ENCODE measurements around the gene KRT36.
A peak's percentile ranks its signal among the peaks of the same experiment; 100 is the strongest.

KRT36 gene

DNA sequence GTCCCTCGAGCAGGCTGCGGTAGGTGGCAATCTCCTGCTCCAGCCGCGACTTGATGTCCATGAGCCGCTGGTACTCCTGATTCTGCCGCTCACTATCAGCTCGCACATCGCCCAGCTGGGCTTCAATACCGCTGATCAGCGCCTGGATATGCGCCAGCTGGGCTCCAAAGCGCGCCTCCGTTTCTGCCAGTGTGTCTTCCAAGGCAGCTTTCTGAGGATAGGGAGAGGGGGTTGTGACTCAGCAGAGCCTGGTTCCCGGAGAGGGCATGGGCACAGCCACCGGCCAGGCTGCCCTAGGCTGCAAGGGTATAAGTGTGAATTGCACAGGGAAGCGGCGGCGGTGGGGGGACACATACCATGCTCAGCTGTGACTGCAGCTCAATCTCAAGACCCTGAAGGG lies 34.1 kb upstream of the KRT36 start:
- Histone ChIP-seq H2BK12ac (ENCODE audit: low read length) (no peak overlapping the region), H3K36me3 (ENCODE audit: control insufficient read depth in 1 of 2, insufficient read depth in 2 of 2, low read length in 2 of 2) (peaks cover 24 to 29% of the 10 kb centered on the region in 2 experiments), H3K4me1 (ENCODE audit: control insufficient read depth in 1 of 2, insufficient read depth in 2 of 2, low read length in 2 of 2) (peaks cover 16 to 25% of the 10 kb centered on the region in 2 experiments), H3K4me2 (ENCODE audit: low read length) (no peak overlapping the region), H3K14ac (ENCODE audit: low read length) (no peak overlapping the region), H3K4me3 (ENCODE audit: low read depth, low read length) (no peak overlapping the region), H3K9ac (ENCODE audit: low read length) (no peak overlapping the region), H3K23ac (ENCODE audit: low read length) (no peak overlapping the region), H2BK120ac (ENCODE audit: insufficient read depth, low read length, poor library complexity) (no peak overlapping the region), H3K4ac (ENCODE audit: low read depth, low read length) (no peak overlapping the region), H3K27ac (ENCODE audit: low read depth, low read length) (no peak overlapping the region), H3K9me3 (ENCODE audit: insufficient read depth, low read depth, low read length) (peaks cover 2% of the 10 kb centered on the region), H4K12ac (ENCODE audit: low read depth, low read length) (no peak overlapping the region), H3K18ac (ENCODE audit: low read length) (no peak overlapping the region), H3K79me1 (ENCODE audit: low read length) (peaks cover 17% of the 10 kb centered on the region), H3K27me3 (ENCODE audit: insufficient read depth, low read length) (no peaks in the 10 kb centered on the region), H2AK5ac (ENCODE audit: low read length) (no peak overlapping the region), H4K8ac (ENCODE audit: low read depth, low read length) (no peak overlapping the region), H2BK5ac (ENCODE audit: low read depth, low read length, poor library complexity) (no peak overlapping the region), H2AFZ (ENCODE audit: insufficient read depth, low read length, poor library complexity) (no peak overlapping the region), H3K79me2 (ENCODE audit: control insufficient read depth, insufficient read depth, low read length, poor library complexity) (peaks cover 15% of the 10 kb centered on the region), H4K91ac (ENCODE audit: low read depth, low read length) (no peak overlapping the region)
- no CpG with 5 or more reads among the region's 19 CpGs for WGBS (ENCODE audit: extremely low coverage, insufficient coverage, insufficient read length)
- peak; percentile 67 to 73 for DNase-seq

DNA sequence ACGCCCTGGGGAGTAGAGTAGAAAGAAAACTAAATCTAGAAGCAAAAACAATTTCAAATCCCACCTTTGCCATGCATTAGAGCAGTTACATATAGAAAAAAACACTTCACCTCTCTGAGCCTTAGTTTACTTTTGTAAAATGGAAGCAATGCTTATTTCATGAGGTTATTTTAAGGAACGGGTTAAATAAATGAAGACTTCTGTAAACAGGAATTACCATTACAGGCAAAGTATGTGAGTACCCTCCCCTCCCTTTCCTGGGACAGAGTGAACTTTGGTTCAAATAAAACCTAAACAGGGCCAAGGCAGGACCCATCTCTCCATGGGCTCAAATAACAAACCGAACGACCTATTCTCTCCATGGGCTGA lies 33.5 kb upstream of the KRT36 start:
- no peak overlapping the region for H3K9ac ChIP-seq (ENCODE audit: low read length)

DNA sequence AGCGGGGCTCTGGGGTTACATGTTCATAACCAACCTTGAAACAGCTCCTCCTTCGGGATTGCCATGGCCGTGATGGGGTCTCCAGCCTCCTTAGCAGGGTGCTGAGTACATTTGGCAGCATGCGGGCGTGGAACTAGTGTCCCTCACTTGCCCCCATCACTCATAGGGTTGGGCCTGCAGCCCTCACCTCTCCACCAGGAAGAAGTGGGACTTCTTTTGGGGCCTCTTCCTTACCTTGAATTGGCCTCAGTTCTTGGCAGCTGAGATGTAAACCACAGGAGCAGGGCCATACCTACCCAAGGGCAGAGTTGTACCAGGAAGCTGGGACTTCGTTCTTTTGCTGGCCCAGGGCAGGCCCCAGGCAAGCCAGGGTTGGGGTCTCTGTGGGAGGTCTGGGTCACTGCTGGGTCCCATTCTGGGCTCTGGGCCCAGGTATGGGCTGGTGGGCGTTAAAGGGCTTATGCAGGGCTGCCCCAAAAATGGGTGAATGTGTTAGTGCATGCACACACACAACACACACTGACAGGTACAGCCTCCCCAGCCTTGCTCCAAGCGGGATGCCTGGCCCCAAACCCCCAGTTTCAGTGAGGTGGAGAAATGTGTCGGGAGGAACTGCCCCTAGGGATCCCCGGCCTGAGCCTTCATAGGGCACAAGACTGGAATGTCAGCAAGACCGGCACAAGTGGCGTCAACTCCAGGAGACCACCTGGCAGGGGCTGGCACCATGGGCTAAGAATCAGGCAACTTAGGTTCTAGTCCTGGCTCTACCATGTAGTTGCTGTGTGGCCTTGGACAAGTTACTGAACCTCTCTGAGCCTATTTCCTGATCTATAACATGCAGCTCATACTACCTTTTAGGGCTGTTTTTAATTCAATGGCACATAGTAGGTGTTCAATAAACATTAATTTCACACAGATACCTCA lies 32.9 kb upstream of the KRT36 start:
- peak overlapping the region; percentile 78 for H3K27ac ChIP-seq (ENCODE audit: low read depth, low read length)
- no peak overlapping the region for H3K4me3 ChIP-seq (ENCODE audit: low read depth, low read length)
- no peak overlapping the region for H4K91ac ChIP-seq (ENCODE audit: low read depth, low read length)
- H3K79me1 ChIP-seq (ENCODE audit: low read length), result peaks cover 8% of the 10 kb centered on the region
- peak overlapping the region; percentile 25 for H2BK12ac ChIP-seq (ENCODE audit: low read length)
- peaks cover 9% of the 10 kb centered on the region for H3K79me2 ChIP-seq (ENCODE audit: control insufficient read depth, insufficient read depth, low read length, poor library complexity)
- peak overlapping the region; percentile 4 for H2BK5ac ChIP-seq (ENCODE audit: low read depth, low read length, poor library complexity)
- no CpG with 5 or more reads among the region's 12 CpGs for WGBS (ENCODE audit: extremely low coverage, insufficient coverage, insufficient read length)
- peaks cover 16 to 22% of the 10 kb centered on the region in 2 experiments for H3K4me1 ChIP-seq (ENCODE audit: control insufficient read depth in 1 of 2, insufficient read depth in 2 of 2, low read length in 2 of 2)
- no peak overlapping the region for H2AFZ ChIP-seq (ENCODE audit: insufficient read depth, low read length, poor library complexity)
- DNase-seq, result peak; percentile 78 to 79
- H3K4ac ChIP-seq (ENCODE audit: low read depth, low read length), result no peak overlapping the region
- no peak overlapping the region for H3K14ac ChIP-seq (ENCODE audit: low read length)
- peaks cover 2% of the 10 kb centered on the region for H3K9me3 ChIP-seq (ENCODE audit: insufficient read depth, low read depth, low read length)
- H4K8ac ChIP-seq (ENCODE audit: low read depth, low read length), result peak overlapping the region; percentile 8
- H2BK120ac ChIP-seq (ENCODE audit: insufficient read depth, low read length, poor library complexity), result peak overlapping the region; percentile 18
- peak overlapping the region; percentile 1 for H2AK5ac ChIP-seq (ENCODE audit: low read length)
- peak overlapping the region; percentile 8 for H3K18ac ChIP-seq (ENCODE audit: low read length)
- H3K27me3 ChIP-seq (ENCODE audit: insufficient read depth, low read length), result no peaks in the 10 kb centered on the region
- H3K9ac ChIP-seq (ENCODE audit: low read length), result no peak overlapping the region
- peak overlapping the region; percentile 24 for H3K4me2 ChIP-seq (ENCODE audit: low read length)
- no peak overlapping the region for H4K12ac ChIP-seq (ENCODE audit: low read depth, low read length)
- peaks cover 24 to 29% of the 10 kb centered on the region in 2 experiments for H3K36me3 ChIP-seq (ENCODE audit: control insufficient read depth in 1 of 2, insufficient read depth in 2 of 2, low read length in 2 of 2)
- no peak overlapping the region for H3K23ac ChIP-seq (ENCODE audit: low read length)

More for the DNA sequence above, 33.5 kb upstream of the KRT36 start:
- peaks cover 14% of the 10 kb centered on the region for H3K79me1 ChIP-seq (ENCODE audit: low read length)
- peaks cover 2% of the 10 kb centered on the region for H3K9me3 ChIP-seq (ENCODE audit: insufficient read depth, low read depth, low read length)
- no peaks in the 10 kb centered on the region for H3K27me3 ChIP-seq (ENCODE audit: insufficient read depth, low read length)
- DNase-seq, result peak in 1 of 2 donors; percentile 47
- no peak overlapping the region for H2BK120ac ChIP-seq (ENCODE audit: insufficient read depth, low read length, poor library complexity)
- no peak overlapping the region for H4K8ac ChIP-seq (ENCODE audit: low read depth, low read length)
- peaks cover 15% of the 10 kb centered on the region for H3K79me2 ChIP-seq (ENCODE audit: control insufficient read depth, insufficient read depth, low read length, poor library complexity)
- no peak overlapping the region for H2BK5ac ChIP-seq (ENCODE audit: low read depth, low read length, poor library complexity)
- no peak overlapping the region for H3K27ac ChIP-seq (ENCODE audit: low read depth, low read length)
- H3K4me2 ChIP-seq (ENCODE audit: low read length), result no peak overlapping the region
- H2AK5ac ChIP-seq (ENCODE audit: low read length), result no peak overlapping the region
- H4K91ac ChIP-seq (ENCODE audit: low read depth, low read length), result no peak overlapping the region
- no peak overlapping the region for H3K4me3 ChIP-seq (ENCODE audit: low read depth, low read length)
- peaks cover 24 to 29% of the 10 kb centered on the region in 2 experiments for H3K36me3 ChIP-seq (ENCODE audit: control insufficient read depth in 1 of 2, insufficient read depth in 2 of 2, low read length in 2 of 2)
- H4K12ac ChIP-seq (ENCODE audit: low read depth, low read length), result no peak overlapping the region
- peaks cover 16 to 22% of the 10 kb centered on the region in 2 experiments for H3K4me1 ChIP-seq (ENCODE audit: control insufficient read depth in 1 of 2, insufficient read depth in 2 of 2, low read length in 2 of 2)
- H3K4ac ChIP-seq (ENCODE audit: low read depth, low read length), result no peak overlapping the region
- no peak overlapping the region for H3K18ac ChIP-seq (ENCODE audit: low read length)
- WGBS (ENCODE audit: extremely low coverage, insufficient coverage, insufficient read length), result no CpG with 5 or more reads among the region's 4 CpGs
- H2AFZ ChIP-seq (ENCODE audit: insufficient read depth, low read length, poor library complexity), result no peak overlapping the region
- no peak overlapping the region for H3K14ac ChIP-seq (ENCODE audit: low read length)
- H2BK12ac ChIP-seq (ENCODE audit: low read length), result no peak overlapping the region
- H3K23ac ChIP-seq (ENCODE audit: low read length), result no peak overlapping the region

DNA sequence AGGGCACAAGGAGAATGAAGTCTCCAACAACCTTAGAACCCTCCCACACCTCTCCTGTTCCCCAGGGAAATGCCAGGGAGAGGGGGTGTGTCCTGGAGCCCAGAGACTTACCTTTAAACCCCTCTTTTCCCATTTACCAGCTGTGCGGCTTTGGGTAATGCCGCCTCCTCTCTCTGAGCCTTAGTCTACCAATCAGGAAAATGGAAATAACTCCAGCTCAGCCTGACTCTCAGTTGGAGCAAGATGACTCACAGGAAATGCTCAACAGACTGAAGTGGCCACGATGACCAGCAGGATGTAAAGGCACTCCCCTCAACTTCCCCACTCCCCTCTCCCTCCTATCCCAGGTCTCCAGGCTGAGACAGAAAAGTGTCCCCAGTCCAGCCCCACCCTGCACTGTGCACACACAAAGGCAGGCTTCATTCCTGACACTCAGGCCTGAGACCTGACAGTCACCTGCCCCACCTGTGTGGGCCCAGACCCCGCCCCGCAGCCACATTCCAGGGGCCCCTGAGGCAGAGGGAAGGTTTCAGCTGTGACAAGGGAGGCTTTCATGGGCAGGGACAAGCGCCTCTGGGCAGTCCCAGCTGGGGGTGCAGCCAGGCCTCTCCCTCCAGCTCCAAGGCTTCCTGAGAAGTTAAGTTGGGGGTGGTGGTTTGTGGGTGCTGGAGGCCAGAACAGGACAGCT lies 32.0 kb upstream of the KRT36 start:
- H2BK5ac ChIP-seq (ENCODE audit: low read depth, low read length, poor library complexity), result no peak overlapping the region
- peaks cover 3% of the 10 kb centered on the region for H3K79me1 ChIP-seq (ENCODE audit: low read length)
- peak; percentile 89 to 93 for DNase-seq
- H3K14ac ChIP-seq (ENCODE audit: low read length), result no peak overlapping the region
- H2BK12ac ChIP-seq (ENCODE audit: low read length), result peak overlapping the region; percentile 17
- no peak overlapping the region for H3K4ac ChIP-seq (ENCODE audit: low read depth, low read length)
- peak overlapping the region; percentile 18 for H2BK120ac ChIP-seq (ENCODE audit: insufficient read depth, low read length, poor library complexity)
- H2AFZ ChIP-seq (ENCODE audit: insufficient read depth, low read length, poor library complexity), result no peak overlapping the region
- peak overlapping the region; percentile 78 for H3K27ac ChIP-seq (ENCODE audit: low read depth, low read length)
- H4K12ac ChIP-seq (ENCODE audit: low read depth, low read length), result no peak overlapping the region
- no CpG with 5 or more reads among the region's 6 CpGs for WGBS (ENCODE audit: extremely low coverage, insufficient coverage, insufficient read length)
- H4K8ac ChIP-seq (ENCODE audit: low read depth, low read length), result peak overlapping the region; percentile 8
- H2AK5ac ChIP-seq (ENCODE audit: low read length), result peak overlapping the region; percentile 1
- H3K4me2 ChIP-seq (ENCODE audit: low read length), result peak overlapping the region; percentile 24
- H3K27me3 ChIP-seq (ENCODE audit: insufficient read depth, low read length), result no peaks in the 10 kb centered on the region
- H3K4me3 ChIP-seq (ENCODE audit: low read depth, low read length), result no peak overlapping the region
- H3K9ac ChIP-seq (ENCODE audit: low read length), result no peak overlapping the region
- H3K9me3 ChIP-seq (ENCODE audit: insufficient read depth, low read depth, low read length), result peaks cover 2% of the 10 kb centered on the region
- no peak overlapping the region for H3K23ac ChIP-seq (ENCODE audit: low read length)
- H3K4me1 ChIP-seq (ENCODE audit: control insufficient read depth in 1 of 2, insufficient read depth in 2 of 2, low read length in 2 of 2), result peaks cover 16 to 18% of the 10 kb centered on the region in 2 experiments
- H3K79me2 ChIP-seq (ENCODE audit: control insufficient read depth, insufficient read depth, low read length, poor library complexity), result peaks cover 1% of the 10 kb centered on the region
- H4K91ac ChIP-seq (ENCODE audit: low read depth, low read length), result peak overlapping the region; percentile 7
- H3K18ac ChIP-seq (ENCODE audit: low read length), result peak overlapping the region; percentile 8
- H3K36me3 ChIP-seq (ENCODE audit: control insufficient read depth in 1 of 2, insufficient read depth in 2 of 2, low read length in 2 of 2), result peaks cover 21 to 29% of the 10 kb centered on the region in 2 experiments
